Inferior parietal cortex (tissue), 1 donor: ENCODE results near the gene SLC12A8.
"Not testable (repeated sequence)": the region's sequence is repeated elsewhere in the genome, so short reads cannot be mapped to it uniquely, and the experiment has no call there.

Experiments
- DNase-seq: peaks from one replicate; pipeline ENCODE4 v3.0.0-alpha.2; 2016; ENCODE audit errors: extremely low spot score

The SLC12A8 gene

DNA sequence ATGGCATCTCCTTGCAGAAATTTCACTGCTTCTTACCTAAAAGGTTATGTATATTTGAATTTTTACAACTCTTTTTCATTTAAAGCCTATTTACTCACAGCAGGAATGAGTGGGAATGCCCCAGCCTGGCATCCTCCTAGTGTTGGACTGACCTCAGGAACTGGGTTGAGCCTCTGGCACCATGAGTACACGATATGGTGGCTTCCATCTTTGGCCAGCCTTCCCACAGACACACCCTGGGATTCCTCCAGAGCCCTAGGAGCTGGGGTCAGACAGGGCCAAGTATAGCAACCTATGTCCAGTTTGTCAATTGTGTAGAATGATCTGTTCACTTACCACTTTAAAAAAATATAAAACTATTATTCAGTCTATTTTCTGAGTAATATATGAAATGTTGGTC lies 99.6 kb downstream of the SLC12A8 start:
- DNase-seq, result no peak

- no peak for DNase-seq
Measured at GRCh38 chr3:125110876-125111480, 101.6 kb downstream of the SLC12A8 start.

GRCh38 chr3:125110016-125110875 lies 102.3 kb downstream of the SLC12A8 start:
- no peak for DNase-seq

- no peak for DNase-seq
Measured at GRCh38 chr3:125109536-125109925, 103.0 kb downstream of the SLC12A8 start.

- DNase-seq, result no peak
Measured at GRCh38 chr3:125108833-125109535, 103.6 kb downstream of the SLC12A8 start.

GRCh38 chr3:125107861-125108567 lies 104.5 kb downstream of the SLC12A8 start:
- no peak for DNase-seq

DNA sequence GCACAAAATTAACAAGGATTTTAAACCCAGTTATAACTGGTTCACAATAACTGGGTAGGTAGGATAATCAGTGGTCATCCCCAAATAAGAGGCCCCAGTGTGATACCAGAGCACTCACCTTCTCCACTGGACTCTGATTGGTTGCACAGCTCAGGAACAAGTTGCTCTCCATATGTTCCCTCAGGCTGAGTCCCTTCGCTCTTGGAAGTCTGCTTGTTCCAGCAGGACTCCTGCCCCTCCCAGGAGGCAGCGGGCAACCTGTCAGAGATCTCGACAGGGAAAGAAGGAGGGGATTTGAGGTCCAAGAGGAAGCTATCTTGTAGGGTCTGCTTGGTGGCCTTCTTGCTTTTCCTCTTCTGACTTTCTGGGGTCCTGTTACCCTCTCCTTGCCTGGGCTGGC lies 105.2 kb downstream of the SLC12A8 start:
- DNase-seq, result no peak

GRCh38 chr3:125105116-125105515 lies 107.4 kb downstream of the SLC12A8 start:
- DNase-seq, result no peak

- DNase-seq, result no peak
Measured at GRCh38 chr3:125104639-125105038, 107.9 kb downstream of the SLC12A8 start.

GRCh38 chr3:125103406-125103805 lies 109.1 kb downstream of the SLC12A8 start:
- no peak for DNase-seq

DNA sequence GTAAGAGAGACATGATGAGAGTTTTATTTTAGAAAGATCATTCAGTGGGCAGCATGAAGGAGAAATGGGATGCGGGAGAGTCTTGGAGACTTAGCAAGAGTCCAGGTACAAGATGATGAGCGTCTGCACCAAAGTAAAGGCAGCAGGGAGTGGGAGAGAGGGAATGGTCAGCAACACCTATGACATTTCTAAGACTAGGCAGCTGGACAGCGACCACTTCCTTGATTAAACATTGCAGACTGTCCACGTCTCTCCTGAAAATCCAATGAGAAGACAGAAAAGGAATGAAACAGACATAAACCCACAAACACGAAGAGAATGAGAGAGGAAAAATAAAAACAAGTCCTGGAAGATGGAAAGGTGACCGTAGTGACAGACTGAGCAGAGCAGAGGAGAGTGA lies 110.1 kb downstream of the SLC12A8 start:
- no peak for DNase-seq

DNA sequence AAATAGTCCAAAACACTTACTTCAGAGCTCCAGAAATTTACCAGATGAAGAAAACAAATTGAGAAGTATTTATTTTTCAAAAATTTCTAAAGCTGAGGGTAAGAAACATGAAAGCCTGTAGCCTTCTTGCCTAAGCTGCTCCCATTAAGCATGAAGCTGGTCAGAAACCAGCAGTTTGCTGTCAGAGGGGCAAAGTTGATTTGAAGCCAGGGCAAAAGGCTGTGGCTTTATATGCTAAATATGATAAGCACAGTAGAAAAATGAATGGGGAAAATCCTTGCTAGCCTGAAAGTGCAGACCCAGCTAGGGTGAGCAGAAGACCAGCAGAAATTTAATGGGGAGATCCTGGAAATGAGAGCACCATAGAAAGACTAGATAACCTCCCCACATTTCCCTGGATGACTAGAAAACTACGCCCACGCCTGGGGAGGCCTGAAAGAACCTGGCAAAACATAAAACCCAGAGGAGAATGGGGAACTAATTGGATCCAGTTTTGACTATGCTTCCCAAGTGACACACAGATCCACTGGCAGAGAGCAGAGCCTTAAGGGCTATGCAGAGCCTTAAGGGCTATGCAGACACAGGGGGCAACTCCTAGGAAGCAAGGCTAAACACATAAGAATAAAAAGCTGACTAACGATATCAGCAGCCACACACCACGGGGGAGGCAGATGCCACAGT lies 113.8 kb downstream of the SLC12A8 start:
- DNase-seq, result no peak

DNA sequence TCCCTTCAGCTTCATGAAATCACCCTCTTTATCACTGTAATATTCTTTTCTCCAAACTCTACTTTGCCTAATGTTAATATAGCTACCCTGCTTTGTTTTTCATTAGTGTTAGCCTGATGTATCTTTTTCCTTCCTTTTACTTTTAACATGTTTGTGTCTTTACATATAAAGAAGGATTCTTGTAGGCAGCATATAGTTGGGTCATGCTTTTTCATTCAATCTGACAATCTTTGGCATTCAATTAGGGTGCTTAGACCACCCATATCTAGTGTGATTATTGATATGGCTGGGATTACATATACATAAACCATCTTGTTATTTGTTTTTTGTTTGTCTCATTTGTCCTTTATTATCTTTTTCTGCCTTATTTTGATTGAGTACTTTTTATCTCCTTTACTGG lies 121.9 kb downstream of the SLC12A8 start:
- no peak for DNase-seq

- no peak for DNase-seq
Measured at GRCh38 chr3:125087768-125088391, 124.7 kb downstream of the SLC12A8 start.

DNA sequence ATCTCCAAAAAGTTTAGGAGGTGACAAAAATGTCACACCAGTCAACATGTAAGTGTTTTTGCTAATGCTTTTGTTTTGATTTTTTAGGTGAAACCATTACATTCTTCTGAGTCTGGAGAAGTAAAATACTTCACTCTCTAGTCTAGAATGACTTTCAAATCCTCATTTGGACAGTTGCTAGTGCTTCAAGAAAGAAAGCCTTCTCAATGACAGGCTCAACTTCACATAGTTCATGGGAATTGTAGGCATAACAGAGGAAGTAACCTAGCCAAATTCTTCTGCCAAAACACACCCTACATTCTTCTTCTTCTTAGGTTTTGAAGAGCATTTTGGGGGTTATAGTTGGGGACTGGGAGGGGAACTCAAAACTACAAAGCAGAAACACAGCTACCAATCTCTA lies 127.4 kb downstream of the SLC12A8 start:
- no peak for DNase-seq

DNA sequence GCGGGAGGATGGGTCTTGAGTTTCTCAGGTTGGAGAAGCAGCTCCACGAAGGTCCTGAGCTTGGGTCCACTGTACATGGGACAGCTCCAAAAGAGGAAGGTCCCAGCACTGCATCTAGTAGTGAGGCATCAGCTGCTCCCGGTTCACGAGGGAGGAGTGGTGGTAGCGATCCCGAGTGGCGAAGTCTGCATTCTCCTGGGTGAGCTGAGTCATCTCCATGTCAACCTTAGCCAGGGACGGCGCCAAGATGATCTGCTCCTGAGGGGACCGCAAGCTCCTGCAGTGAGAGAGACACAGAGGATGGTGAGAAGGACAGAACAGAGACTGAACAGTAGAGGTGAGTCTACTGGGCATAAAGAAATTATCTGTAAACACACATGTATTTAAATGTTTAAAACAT lies 128.8 kb downstream of the SLC12A8 start:
- no peak for DNase-seq

DNA sequence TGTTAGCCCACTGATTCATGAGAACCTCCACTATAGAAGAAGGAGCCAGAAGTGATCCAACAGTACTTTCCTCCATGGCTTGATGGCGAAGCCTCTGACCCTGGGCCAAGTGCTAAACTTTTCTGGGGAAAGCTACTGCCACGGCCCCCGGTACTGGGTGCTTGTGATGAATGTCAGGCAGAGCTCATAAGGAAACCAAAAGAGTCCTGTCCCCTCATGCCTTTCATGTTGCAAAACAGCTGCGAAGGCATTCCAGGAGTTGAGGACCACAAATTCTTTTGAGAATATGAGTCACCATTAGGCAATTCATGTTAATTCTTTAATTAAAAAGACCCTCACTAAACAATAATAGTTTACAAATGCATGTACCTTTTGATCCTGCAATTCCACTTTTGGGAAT lies 130.2 kb downstream of the SLC12A8 start:
- not testable (repeated sequence) for DNase-seq

DNA sequence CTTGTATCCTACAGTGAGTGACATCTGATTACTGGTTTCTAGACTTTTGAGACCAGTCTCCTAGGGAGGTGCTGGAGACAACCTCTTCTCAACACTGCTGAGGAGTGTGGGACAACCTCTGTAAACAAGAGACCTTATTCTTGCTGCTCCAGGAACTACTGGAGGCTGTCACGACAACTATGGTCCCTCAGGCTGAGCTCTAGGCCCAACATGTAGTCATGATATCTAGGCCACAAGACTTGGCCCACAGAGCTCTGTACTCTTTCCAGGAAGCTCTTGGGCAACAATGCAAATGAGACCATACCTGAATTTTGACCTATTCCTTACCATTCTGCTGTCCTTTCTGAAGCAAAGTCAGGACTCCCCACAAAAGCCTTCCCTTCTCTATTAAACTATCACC lies 132.5 kb downstream of the SLC12A8 start:
- no peak for DNase-seq

- DNase-seq, result no peak
Measured at GRCh38 chr3:125079675-125080045, 132.9 kb downstream of the SLC12A8 start.

DNA sequence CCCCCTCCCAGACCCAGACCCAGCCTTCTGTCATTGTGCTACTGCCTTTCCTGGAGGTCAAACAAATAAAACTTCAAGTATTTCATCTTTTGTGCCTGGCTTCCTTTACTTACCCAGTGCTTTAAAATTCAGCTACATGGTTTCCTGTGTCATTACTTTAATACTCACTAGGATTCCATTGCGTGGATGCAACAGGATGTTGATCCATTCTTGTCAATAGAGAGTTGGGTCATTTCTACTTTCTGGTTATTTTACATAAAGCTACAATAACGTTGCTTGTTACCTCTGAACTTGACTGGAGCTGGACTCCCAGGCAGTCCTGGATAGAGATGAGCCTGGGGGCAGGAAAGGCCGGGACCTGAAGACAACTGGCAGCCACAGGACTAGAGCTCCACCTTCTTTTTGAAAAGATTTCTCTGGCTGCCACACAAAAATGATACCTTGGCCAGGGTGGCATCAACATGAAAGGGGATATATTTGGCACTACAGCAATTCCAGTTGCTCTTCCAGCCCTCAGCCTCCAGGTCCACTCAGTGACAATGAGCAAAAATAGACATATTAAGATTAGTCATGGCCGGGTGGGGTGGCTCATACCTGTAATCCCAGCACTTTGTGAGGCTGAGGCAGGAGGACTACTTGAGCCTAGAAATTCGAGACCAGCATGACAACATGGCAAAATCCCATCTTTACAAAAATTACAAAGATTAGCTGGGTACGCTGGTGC lies 133.4 kb downstream of the SLC12A8 start:
- no peak for DNase-seq

- no peak for DNase-seq
Measured at GRCh38 chr3:125077864-125078263, 134.7 kb downstream of the SLC12A8 start.
